WTC11 (cell line): ENCODE results near the gene LGALS8. TPM values are rescaled to one million over a fixed set of nuclear protein-coding genes. Genes with fewer than 3 reads are reported as not detected.
"Not testable (repeated sequence)": the region's sequence is repeated elsewhere in the genome, so short reads cannot be mapped to it uniquely, and the experiment has no call there.

Experiments
- ATAC-seq: fragments of 200-7000 bp; cut with Tn5 transposase; 2 replicates; pipeline ENCODE4 v1.10.0; 2021; ENCODE audit warnings: mild to moderate bottlenecking, moderate library complexity
- CTCF ChIA-PET: fragments of 300-600 bp; sonication (Branson Sonifier 250); formaldehyde crosslinking; loops from one replicate; lab custom pipeline; 2021; ENCODE audit warnings: antibody characterized with exemption; lab: Charles Lee
- POLR2A ChIA-PET: fragments of 350-600 bp; sonication (Branson Sonifier 250); formaldehyde crosslinking; loops from one replicate; lab custom pipeline; 2021; ENCODE audit warnings: antibody characterized with exemption; lab: Charles Lee
- DNase-seq: peaks from one replicate; pipeline ENCODE4 v3.0.0; 2021; ENCODE audit warnings: low spot score
- H3K27ac Mint-ChIP-seq: 2 replicates; pipeline ENCODE4 v1.8.0; 2021; ENCODE audit warnings: mixed read lengths
- H3K27me3 Mint-ChIP-seq: 2 replicates; pipeline ENCODE4 v1.8.0; 2021; ENCODE audit warnings: low read depth, mild to moderate bottlenecking, moderate library complexity, mixed read lengths
- H3K36me3 Mint-ChIP-seq: 2 replicates; pipeline ENCODE4 v1.8.0; 2021; ENCODE audit warnings: mixed read lengths
- H3K4me1 Mint-ChIP-seq: 2 replicates; pipeline ENCODE4 v1.8.0; 2022; ENCODE audit warnings: mixed read lengths
- H3K4me3 Mint-ChIP-seq: 2 replicates; pipeline ENCODE4 v1.8.0; 2021; ENCODE audit warnings: mild to moderate bottlenecking, moderate library complexity, mixed read lengths
- H3K9me3 Mint-ChIP-seq: 2 replicates; pipeline ENCODE4 v1.8.0; 2021; ENCODE audit warnings: mixed read lengths
- ATF1 ChIP-seq: sonication (generic); formaldehyde crosslinking; IDR thresholded peaks from 2 replicates; pipeline ENCODE4 v1.8.1; 2023; ENCODE audit warnings: mild to moderate bottlenecking, moderate library complexity, missing genetic modification reagents
- FOXP1 ChIP-seq: sonication (generic); formaldehyde crosslinking; IDR thresholded peaks from 2 replicates; pipeline ENCODE4 v1.8.0; 2022; ENCODE audit warnings: missing genetic modification reagents, mild to moderate bottlenecking, moderate library complexity, borderline replicate concordance
- IRF2 ChIP-seq: sonication (generic); formaldehyde crosslinking; IDR thresholded peaks from 2 replicates; pipeline ENCODE4 v1.8.0; 2022; ENCODE audit warnings: low read depth, missing genetic modification reagents, borderline replicate concordance
- JAZF1 ChIP-seq: fragments of 250-450 bp; sonication (Bioruptor Pico); IDR thresholded peaks from 2 replicates; pipeline ENCODE4 v1.9.0; 2021; ENCODE audit warnings: moderate library complexity, mild to moderate bottlenecking, inconsistent platforms
- MXD4 ChIP-seq: fragments of 250-450 bp; sonication (Bioruptor Pico); IDR thresholded peaks from 2 replicates; pipeline ENCODE4 v1.8.0; 2021; ENCODE audit warnings: mild to moderate bottlenecking, moderate library complexity, borderline replicate concordance
- MYBL2 ChIP-seq: sonication (generic); formaldehyde crosslinking; IDR thresholded peaks from 2 replicates; pipeline ENCODE4 v1.8.1; 2023; ENCODE audit warnings: mild to moderate bottlenecking, moderate library complexity, missing genetic modification reagents
- NR1H2 ChIP-seq: sonication (generic); formaldehyde crosslinking; IDR thresholded peaks from 2 replicates; pipeline ENCODE4 v1.9.0; 2021; ENCODE audit warnings: mild to moderate bottlenecking, moderate library complexity, missing genetic modification reagents
- NR3C1 ChIP-seq: sonication (generic); formaldehyde crosslinking; conservative IDR thresholded peaks from 2 replicates; pipeline ENCODE4 v1.8.1; 2023; ENCODE audit warnings: low read depth, mild to moderate bottlenecking, missing genetic modification reagents
- OVOL2 ChIP-seq: fragments of 250-450 bp; sonication (Bioruptor Pico); IDR thresholded peaks from 2 replicates; pipeline ENCODE4 v1.9.0; 2021; ENCODE audit warnings: mild to moderate bottlenecking, borderline replicate concordance
- SMAD3 ChIP-seq: sonication (generic); formaldehyde crosslinking; IDR thresholded peaks from 2 replicates; pipeline ENCODE4 v1.8.0; 2022; ENCODE audit warnings: missing genetic modification reagents, mild to moderate bottlenecking, borderline replicate concordance
- SOX15 ChIP-seq: fragments of 250-450 bp; sonication (Bioruptor Pico); IDR thresholded peaks from 2 replicates; pipeline ENCODE4 v1.9.0; 2021; ENCODE audit warnings: mild to moderate bottlenecking
- TEAD4 ChIP-seq: sonication (generic); formaldehyde crosslinking; IDR thresholded peaks from 2 replicates; pipeline ENCODE4 v1.8.0; 2022; ENCODE audit warnings: mild to moderate bottlenecking, missing genetic modification reagents
- TP53 ChIP-seq: sonication (generic); formaldehyde crosslinking; IDR thresholded peaks from 2 replicates; pipeline ENCODE4 v1.8.1; 2023; ENCODE audit warnings: mild to moderate bottlenecking, missing genetic modification reagents
- ZBTB21 ChIP-seq: sonication (generic); formaldehyde crosslinking; IDR thresholded peaks from 2 replicates; pipeline ENCODE4 v1.8.1; 2023; ENCODE audit warnings: mild to moderate bottlenecking, missing genetic modification reagents, borderline replicate concordance
- ZNF396 ChIP-seq: fragments of 250-450 bp; sonication (Bioruptor Pico); IDR thresholded peaks from 2 replicates; pipeline ENCODE4 v1.8.0; 2021; ENCODE audit warnings: mild to moderate bottlenecking, moderate library complexity, borderline replicate concordance
- total RNA-seq: library from RNA; stranded (reverse); gene quantifications from 3 replicates; pipeline ENCODE4 v1.2.3, GENCODE V29; 2021
- TF ChIP-seq, protein P1 (sequence below): sonication (generic); formaldehyde crosslinking; IDR thresholded peaks from 2 replicates; pipeline ENCODE4 v1.8.0; 2022; ENCODE audit warnings: missing genetic modification reagents
- TF ChIP-seq, protein P2 (sequence below): sonication (generic); formaldehyde crosslinking; IDR thresholded peaks from 2 replicates; pipeline ENCODE4 v1.8.1; 2022; ENCODE audit warnings: low read depth, mild to moderate bottlenecking, moderate library complexity, missing genetic modification reagents, borderline replicate concordance
- TF ChIP-seq, protein P3 (sequence below): sonication (generic); formaldehyde crosslinking; conservative IDR thresholded peaks from 2 replicates; pipeline ENCODE4 v1.8.1; 2023; ENCODE audit warnings: mild to moderate bottlenecking, low read depth, missing genetic modification reagents, moderate library complexity
- TF ChIP-seq, protein P4 (sequence below): sonication (generic); formaldehyde crosslinking; IDR thresholded peaks from 2 replicates; pipeline ENCODE4 v1.8.1; 2022; ENCODE audit warnings: mild to moderate bottlenecking, missing genetic modification reagents, moderate library complexity, borderline replicate concordance
- TF ChIP-seq, protein P5 (sequence below): fragments of 250-450 bp; sonication (Bioruptor Pico); IDR thresholded peaks from 2 replicates; pipeline ENCODE4 v1.9.0; 2021; ENCODE audit warnings: mild to moderate bottlenecking

The LGALS8 gene
- total RNA-seq, 1 experiment from 2014 or later: 8.6 TPM

DNA sequence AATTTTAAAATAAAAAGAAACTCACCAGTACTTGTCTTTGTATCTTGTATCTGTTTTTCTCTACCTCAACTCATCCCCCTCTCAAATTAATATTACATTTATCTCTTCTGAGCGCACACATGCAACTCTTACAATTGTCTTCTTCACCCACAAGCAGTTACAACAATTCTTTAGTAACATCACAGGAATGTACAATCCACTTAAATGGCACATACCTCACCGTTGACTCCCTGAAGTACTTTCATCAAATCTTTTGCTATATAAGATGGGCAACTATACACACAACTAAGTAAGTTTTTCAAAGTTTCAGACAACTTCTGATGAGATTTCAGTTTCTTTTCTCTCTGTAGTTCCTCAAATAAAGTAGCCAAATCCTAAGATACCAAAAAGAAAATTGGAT is 52.2 kb downstream of the LGALS8 start (continued):
- TF ChIP-seq, protein P1, sequence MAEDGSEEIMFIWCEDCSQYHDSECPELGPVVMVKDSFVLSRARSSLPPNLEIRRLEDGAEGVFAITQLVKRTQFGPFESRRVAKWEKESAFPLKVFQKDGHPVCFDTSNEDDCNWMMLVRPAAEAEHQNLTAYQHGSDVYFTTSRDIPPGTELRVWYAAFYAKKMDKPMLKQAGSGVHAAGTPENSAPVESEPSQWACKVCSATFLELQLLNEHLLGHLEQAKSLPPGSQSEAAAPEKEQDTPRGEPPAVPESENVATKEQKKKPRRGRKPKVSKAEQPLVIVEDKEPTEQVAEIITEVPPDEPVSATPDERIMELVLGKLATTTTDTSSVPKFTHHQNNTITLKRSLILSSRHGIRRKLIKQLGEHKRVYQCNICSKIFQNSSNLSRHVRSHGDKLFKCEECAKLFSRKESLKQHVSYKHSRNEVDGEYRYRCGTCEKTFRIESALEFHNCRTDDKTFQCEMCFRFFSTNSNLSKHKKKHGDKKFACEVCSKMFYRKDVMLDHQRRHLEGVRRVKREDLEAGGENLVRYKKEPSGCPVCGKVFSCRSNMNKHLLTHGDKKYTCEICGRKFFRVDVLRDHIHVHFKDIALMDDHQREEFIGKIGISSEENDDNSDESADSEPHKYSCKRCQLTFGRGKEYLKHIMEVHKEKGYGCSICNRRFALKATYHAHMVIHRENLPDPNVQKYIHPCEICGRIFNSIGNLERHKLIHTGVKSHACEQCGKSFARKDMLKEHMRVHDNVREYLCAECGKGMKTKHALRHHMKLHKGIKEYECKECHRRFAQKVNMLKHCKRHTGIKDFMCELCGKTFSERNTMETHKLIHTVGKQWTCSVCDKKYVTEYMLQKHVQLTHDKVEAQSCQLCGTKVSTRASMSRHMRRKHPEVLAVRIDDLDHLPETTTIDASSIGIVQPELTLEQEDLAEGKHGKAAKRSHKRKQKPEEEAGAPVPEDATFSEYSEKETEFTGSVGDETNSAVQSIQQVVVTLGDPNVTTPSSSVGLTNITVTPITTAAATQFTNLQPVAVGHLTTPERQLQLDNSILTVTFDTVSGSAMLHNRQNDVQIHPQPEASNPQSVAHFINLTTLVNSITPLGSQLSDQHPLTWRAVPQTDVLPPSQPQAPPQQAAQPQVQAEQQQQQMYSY (CRISPR knock-in tag): no peak
- TF ChIP-seq, protein P2, sequence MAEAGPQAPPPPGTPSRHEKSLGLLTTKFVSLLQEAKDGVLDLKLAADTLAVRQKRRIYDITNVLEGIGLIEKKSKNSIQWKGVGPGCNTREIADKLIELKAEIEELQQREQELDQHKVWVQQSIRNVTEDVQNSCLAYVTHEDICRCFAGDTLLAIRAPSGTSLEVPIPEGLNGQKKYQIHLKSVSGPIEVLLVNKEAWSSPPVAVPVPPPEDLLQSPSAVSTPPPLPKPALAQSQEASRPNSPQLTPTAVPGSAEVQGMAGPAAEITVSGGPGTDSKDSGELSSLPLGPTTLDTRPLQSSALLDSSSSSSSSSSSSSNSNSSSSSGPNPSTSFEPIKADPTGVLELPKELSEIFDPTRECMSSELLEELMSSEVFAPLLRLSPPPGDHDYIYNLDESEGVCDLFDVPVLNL (CRISPR knock-in tag): no peak
- no peak for TF ChIP-seq TEAD4 (CRISPR knock-in tag)
- no peak for TF ChIP-seq FOXP1 (CRISPR knock-in tag)

DNA sequence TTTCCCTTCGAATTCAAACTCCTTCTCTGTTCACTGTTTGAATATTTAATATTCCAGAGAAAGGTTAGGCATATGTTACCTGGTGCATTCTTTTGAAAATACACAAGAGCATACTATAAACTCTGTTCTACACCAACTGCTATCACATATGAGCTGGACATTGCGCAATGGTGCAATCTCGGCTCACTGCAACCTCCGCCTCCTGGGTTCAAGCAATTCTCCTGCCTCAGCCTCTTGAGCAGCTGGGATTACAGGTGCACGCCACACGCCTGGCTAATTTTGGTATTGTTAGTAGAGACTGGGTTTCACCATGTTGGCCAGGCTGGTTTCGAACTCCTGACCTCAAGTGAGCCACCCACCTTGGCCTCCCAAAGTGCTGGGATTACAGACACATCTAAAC is 53.3 kb downstream of the LGALS8 start:
- POLR2A ChIA-PET, H3K4me3 Mint-ChIP-seq, ATAC-seq, H3K4me1 Mint-ChIP-seq, H3K27ac Mint-ChIP-seq, DNase-seq, CTCF ChIA-PET, H3K9me3 Mint-ChIP-seq, H3K27me3 Mint-ChIP-seq: not testable (repeated sequence)
- H3K36me3 Mint-ChIP-seq: peaks cover 77% of the 10 kb centered on the region

DNA sequence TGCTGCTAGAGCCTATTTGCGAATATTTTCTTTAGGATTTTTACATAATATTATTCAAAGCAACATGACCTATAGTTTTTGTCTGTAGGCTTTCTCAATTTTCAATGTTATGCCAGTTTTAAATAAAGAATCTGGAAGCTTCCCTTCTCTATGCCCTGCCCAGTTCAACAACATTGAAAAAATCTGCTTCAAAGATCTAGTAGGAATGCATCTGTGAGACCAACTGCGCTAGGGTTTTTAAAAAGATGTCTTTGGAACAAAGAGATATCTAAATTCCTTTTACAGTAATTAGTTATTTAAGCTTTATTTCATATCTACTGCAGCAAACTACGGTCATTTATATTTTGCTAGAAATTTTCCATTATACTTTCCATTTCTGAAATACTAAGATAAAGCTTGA is 54.9 kb downstream of the LGALS8 start:
- no peak overlapping the region for H3K4me3 Mint-ChIP-seq
- no peak overlapping the region for H3K27ac Mint-ChIP-seq
- DNase-seq (no peak), ATAC-seq (no peak)
- no peaks in the 10 kb centered on the region for H3K4me1 Mint-ChIP-seq
- H3K36me3 Mint-ChIP-seq: peaks cover 78% of the 10 kb centered on the region
- no peaks in the 10 kb centered on the region for H3K9me3 Mint-ChIP-seq
- ChIA-PET CTCF (no interaction called here), POLR2A (interaction anchor here (0.6 kb wide), 1 partner anchor 372 kb away, joined by 8 read pairs; no protein-coding TSS in a partner anchor)
- no peaks in the 10 kb centered on the region for H3K27me3 Mint-ChIP-seq
- TF ChIP-seq NR1H2 (CRISPR knock-in tag) (no peak), ATF1 (CRISPR knock-in tag) (no peak), IRF2 (CRISPR knock-in tag) (no peak), JAZF1 (CRISPR knock-in tag) (no peak), MYBL2 (CRISPR knock-in tag) (no peak), SOX15 (CRISPR knock-in tag) (no peak), ZNF396 (CRISPR knock-in tag) (no peak), NR3C1 (no peak), SMAD3 (CRISPR knock-in tag) (no peak), MXD4 (CRISPR knock-in tag) (no peak), OVOL2 (no peak), ZBTB21 (CRISPR knock-in tag) (no peak), TP53 (no peak)
- TF ChIP-seq, protein P3, sequence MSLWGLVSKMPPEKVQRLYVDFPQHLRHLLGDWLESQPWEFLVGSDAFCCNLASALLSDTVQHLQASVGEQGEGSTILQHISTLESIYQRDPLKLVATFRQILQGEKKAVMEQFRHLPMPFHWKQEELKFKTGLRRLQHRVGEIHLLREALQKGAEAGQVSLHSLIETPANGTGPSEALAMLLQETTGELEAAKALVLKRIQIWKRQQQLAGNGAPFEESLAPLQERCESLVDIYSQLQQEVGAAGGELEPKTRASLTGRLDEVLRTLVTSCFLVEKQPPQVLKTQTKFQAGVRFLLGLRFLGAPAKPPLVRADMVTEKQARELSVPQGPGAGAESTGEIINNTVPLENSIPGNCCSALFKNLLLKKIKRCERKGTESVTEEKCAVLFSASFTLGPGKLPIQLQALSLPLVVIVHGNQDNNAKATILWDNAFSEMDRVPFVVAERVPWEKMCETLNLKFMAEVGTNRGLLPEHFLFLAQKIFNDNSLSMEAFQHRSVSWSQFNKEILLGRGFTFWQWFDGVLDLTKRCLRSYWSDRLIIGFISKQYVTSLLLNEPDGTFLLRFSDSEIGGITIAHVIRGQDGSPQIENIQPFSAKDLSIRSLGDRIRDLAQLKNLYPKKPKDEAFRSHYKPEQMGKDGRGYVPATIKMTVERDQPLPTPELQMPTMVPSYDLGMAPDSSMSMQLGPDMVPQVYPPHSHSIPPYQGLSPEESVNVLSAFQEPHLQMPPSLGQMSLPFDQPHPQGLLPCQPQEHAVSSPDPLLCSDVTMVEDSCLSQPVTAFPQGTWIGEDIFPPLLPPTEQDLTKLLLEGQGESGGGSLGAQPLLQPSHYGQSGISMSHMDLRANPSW (CRISPR knock-in tag): no peak
- TF ChIP-seq, protein P4, sequence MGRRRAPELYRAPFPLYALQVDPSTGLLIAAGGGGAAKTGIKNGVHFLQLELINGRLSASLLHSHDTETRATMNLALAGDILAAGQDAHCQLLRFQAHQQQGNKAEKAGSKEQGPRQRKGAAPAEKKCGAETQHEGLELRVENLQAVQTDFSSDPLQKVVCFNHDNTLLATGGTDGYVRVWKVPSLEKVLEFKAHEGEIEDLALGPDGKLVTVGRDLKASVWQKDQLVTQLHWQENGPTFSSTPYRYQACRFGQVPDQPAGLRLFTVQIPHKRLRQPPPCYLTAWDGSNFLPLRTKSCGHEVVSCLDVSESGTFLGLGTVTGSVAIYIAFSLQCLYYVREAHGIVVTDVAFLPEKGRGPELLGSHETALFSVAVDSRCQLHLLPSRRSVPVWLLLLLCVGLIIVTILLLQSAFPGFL: no peak
- TF ChIP-seq, protein P5, sequence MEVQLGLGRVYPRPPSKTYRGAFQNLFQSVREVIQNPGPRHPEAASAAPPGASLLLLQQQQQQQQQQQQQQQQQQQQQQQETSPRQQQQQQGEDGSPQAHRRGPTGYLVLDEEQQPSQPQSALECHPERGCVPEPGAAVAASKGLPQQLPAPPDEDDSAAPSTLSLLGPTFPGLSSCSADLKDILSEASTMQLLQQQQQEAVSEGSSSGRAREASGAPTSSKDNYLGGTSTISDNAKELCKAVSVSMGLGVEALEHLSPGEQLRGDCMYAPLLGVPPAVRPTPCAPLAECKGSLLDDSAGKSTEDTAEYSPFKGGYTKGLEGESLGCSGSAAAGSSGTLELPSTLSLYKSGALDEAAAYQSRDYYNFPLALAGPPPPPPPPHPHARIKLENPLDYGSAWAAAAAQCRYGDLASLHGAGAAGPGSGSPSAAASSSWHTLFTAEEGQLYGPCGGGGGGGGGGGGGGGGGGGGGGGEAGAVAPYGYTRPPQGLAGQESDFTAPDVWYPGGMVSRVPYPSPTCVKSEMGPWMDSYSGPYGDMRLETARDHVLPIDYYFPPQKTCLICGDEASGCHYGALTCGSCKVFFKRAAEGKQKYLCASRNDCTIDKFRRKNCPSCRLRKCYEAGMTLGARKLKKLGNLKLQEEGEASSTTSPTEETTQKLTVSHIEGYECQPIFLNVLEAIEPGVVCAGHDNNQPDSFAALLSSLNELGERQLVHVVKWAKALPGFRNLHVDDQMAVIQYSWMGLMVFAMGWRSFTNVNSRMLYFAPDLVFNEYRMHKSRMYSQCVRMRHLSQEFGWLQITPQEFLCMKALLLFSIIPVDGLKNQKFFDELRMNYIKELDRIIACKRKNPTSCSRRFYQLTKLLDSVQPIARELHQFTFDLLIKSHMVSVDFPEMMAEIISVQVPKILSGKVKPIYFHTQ (CRISPR knock-in tag): no peak
